Heart right ventricle (tissue), 16 donors: ENCODE results near the gene ARG2. TPM values are rescaled to one million over a fixed set of nuclear protein-coding genes. Genes with fewer than 3 reads are reported as not detected.

Source experiments
- ATAC-seq, 8 donors: fragments of 200-7000 bp; cut with Tn5 transposase; one replicate each; pipeline ENCODE4 v1.9.1; 2020; ENCODE audit warnings: mild to moderate bottlenecking in 8 of 8, moderate library complexity in 8 of 8, moderate number of reproducible peaks in 1 of 8
- DNase-seq, 2 donors: peaks; one replicate each; pipeline ENCODE4 v3.0.0-alpha.2; 2020
- H3K27ac ChIP-seq, 10 donors: fragments of 200-600 bp; sonication (generic) in 2 of 10; one replicate each; pipeline versions ENCODE4 v1.5.0 to v1.8.0; 2020 to 2022; ENCODE audit warnings: mild to moderate bottlenecking in 3 of 10
- H3K27me3 ChIP-seq, 7 donors: fragments of 200-600 bp; one replicate each; pipeline ENCODE4 v1.8.0; 2021 to 2022; ENCODE audit warnings: mild to moderate bottlenecking in 2 of 7
- H3K36me3 ChIP-seq, 9 donors: fragments of 200-600 bp; sonication (generic) in 1 of 9; one replicate each; pipeline versions ENCODE4 v1.5.0 to v1.8.0; 2020 to 2022; ENCODE audit warnings: mild to moderate bottlenecking in 2 of 9
- H3K4me1 ChIP-seq, 9 donors: fragments of 200-600 bp; sonication (generic) in 1 of 9; one replicate each; pipeline versions ENCODE4 v1.5.0 to v1.8.0; 2020 to 2022; ENCODE audit warnings: mild to moderate bottlenecking in 4 of 9
- H3K4me3 ChIP-seq, 10 donors: fragments of 200-600 bp; sonication (generic) in 2 of 10; one replicate each; pipeline versions ENCODE4 v1.5.0 to v1.8.0; 2020 to 2022; ENCODE audit warnings: mild to moderate bottlenecking in 7 of 10, moderate library complexity in 2 of 10
- H3K9me3 ChIP-seq, 11 donors: fragments of 200-600 bp in 10 of 11; sonication (generic) in 2 of 11; one replicate each; pipeline versions ENCODE4 v1.5.0 to v1.8.0; 2013 to 2022; ENCODE audit warnings: mild to moderate bottlenecking in 2 of 11, control low read depth in 1 of 11, moderate library complexity in 1 of 11
- WGBS, 2 donors: extraction: QIAGEN DNeasy Blood & Tissue Kit; methylation state at CpG; one replicate each; pipeline ENCODE4 v1.1.7; 2013; ENCODE audit warnings: inconsistent platforms in 1 of 2; 5-methylcytosine and 5-hydroxymethylcytosine counted together
- intact Hi-C, 10 donors: fragments of 100-400 bp; cut with DNase I; formaldehyde crosslinking; loops; one replicate each; pipeline versions ENCODE4 v1.11.1 to v1.14.2; 2022
- polyA plus RNA-seq, 2 donors: library from polyadenylated mRNA; stranded (reverse); fragments of 200-250 nt; gene quantifications; one replicate each; pipeline ENCODE4 v1.2.3, GENCODE V29; 2013
- total RNA-seq, 10 donors: library from RNA; stranded (reverse); fragmentation: NEBNext Ultra II Directional in 3 of 10; extraction: Animal tissue kit (Norgen Biotek cat#: 25700) in 3 of 10; gene quantifications; one replicate each; pipeline versions ENCODE4 v1.2.1 to v1.2.4, GENCODE V29; 2021 to 2023
- TF ChIP-seq, protein P1 (sequence below), 9 donors: fragments of 200-600 bp; sonication (generic) in 2 of 9; IDR thresholded peaks; one replicate each; pipeline versions ENCODE4 v1.5.0 to v1.8.0; 2021 to 2022; ENCODE audit warnings: antibody characterized with exemption in 9 of 9, mild to moderate bottlenecking in 5 of 9, moderate library complexity in 1 of 9
- donor health status: Arrhythmogenic right ventricular cardiomyopathy.
- donor health status: ischemic (EF 13 %, LVEDD 7.1; RV severe dilation, severe dysfunction).
- donor health status: healthy with polysubstance abuse.
- donor health status: DM: no; HTN: yes; CAD: no.
- donor health status: DM: no; HTN: no; CAD: no.
- donor health status: ischemic (EF 25% LVEDD 6.9; RV normal size, moderate dysfunction).
- donor health status: ischemic (EF 25% LVEDD 5.7; RV mildly dilated, moderate dysfunction).
- donor health status: healthy.
- donor health status: DM: yes; HTN: yes; CAD: no.
- donor health status: Ischemic cardiomyopathy.
- donor health status: ischemic (EF 35%, LVEDD 5.7; RV mildly dilated, moderate dysfunction).
- donor health status: nonischemic (EF 11% LVEDD 7.7; RV severe dilation, severe dysfunction).
- donor health status: DM: yes; HTN: yes; CAD: no.
- donor health status: PGD.
- donor health status: ischemic (EF 29% LVEDD 5.4; RV normal size, mild dysfunction).
- donor health status: nonischemic (EF 23%, LVEDD 6.1; RV moderate dilation, normal function).

Gene ARG2
- total and polyA plus RNA-seq, 12 donors = 0.22 to 42.4 (median 1.5) TPM

DNA sequence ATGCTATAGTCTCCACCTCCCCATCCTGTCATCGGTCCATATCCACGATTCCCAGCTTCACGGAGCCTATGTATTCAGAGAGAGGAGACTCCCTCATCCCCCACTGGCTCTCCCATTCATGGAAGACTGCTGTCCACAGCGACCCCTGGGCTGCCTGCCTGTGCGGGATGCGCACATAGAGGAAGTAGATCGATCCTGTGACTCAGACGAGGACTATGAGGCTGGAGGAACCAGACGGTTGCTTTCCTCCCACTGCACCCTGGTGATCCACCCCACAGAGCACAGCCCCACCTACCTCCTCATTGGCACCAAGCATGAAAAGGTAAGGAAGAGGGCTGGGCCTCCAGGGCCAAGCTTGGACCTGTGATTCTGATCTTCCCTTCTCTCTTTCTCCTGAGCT is 44.0 kb upstream of the ARG2 start:
- TF ChIP-seq, protein P1, sequence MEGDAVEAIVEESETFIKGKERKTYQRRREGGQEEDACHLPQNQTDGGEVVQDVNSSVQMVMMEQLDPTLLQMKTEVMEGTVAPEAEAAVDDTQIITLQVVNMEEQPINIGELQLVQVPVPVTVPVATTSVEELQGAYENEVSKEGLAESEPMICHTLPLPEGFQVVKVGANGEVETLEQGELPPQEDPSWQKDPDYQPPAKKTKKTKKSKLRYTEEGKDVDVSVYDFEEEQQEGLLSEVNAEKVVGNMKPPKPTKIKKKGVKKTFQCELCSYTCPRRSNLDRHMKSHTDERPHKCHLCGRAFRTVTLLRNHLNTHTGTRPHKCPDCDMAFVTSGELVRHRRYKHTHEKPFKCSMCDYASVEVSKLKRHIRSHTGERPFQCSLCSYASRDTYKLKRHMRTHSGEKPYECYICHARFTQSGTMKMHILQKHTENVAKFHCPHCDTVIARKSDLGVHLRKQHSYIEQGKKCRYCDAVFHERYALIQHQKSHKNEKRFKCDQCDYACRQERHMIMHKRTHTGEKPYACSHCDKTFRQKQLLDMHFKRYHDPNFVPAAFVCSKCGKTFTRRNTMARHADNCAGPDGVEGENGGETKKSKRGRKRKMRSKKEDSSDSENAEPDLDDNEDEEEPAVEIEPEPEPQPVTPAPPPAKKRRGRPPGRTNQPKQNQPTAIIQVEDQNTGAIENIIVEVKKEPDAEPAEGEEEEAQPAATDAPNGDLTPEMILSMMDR (IDR thresholded peaks at IDR 0.05) = no peak
- peaks cover 0 to 9% (median 0%) of the 10 kb centered on the region in 9 donors for H3K36me3 ChIP-seq
- WGBS, 2 donors = 79 to 80% methylated on average over 9 of the region's 9 CpGs
- H3K27me3 ChIP-seq = no peaks in the 10 kb centered on the region
- intact Hi-C loops = loop anchor here in 1 of 10 donors (10.0 kb wide), 1 partner anchor 51 kb away; no protein-coding TSS in a partner anchor
- no peak for DNase-seq
- H3K9me3 ChIP-seq = no peaks in the 10 kb centered on the region
- ATAC-seq = no peak
- no peak overlapping the region for H3K27ac ChIP-seq
- H3K4me1 ChIP-seq = no peaks in the 10 kb centered on the region
- H3K4me3 ChIP-seq = no peak overlapping the region

DNA sequence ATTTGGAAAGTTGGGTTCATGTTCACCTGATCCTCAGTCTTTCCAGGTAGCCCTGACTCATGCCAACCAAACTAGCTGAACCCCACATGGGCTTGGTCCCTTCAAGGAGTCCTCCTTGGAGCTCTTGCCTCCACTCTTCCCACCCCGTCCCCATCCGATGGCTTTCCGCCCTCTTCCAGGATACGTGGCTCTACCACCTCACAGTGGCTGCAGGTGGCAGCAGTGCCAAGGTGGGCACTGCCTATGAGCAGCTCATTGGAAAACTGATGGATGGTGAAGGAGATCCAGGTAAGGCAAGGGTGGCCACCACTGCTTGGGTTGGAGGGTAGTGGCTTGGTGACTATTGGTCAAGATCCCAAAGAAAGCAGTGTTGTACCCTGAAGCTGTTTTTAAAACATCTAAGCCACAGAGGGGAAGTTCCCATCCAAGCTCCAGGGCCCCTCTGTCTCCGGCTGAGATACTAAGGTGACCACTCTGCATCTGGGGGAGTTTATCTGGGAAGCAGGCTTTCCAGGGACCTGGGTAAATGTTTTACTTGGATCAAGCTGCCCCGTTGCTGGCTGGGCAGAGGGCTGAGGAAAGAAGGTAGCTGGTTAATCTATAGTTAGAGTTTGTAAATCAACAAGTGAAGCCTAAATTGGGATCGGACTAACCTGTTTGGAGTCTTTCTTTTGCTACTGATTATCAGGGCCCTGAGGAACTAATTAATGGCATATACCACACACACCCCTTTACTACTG is 43.3 kb upstream of the ARG2 start:
- Histone ChIP-seq H3K27ac (no peak overlapping the region), H3K4me3 (no peak overlapping the region), H3K27me3 (no peaks in the 10 kb centered on the region), H3K9me3 (no peaks in the 10 kb centered on the region), H3K36me3 (peaks cover 0 to 9% (median 0%) of the 10 kb centered on the region in 9 donors), H3K4me1 (no peaks in the 10 kb centered on the region)
- 93 to 94% methylated on average over 7 of the region's 7 CpGs for WGBS, 2 donors
- intact Hi-C loops = loop anchor here in 1 of 10 donors (10.0 kb wide), 1 partner anchor 52 kb away; no protein-coding TSS in a partner anchor
- TF ChIP-seq, protein P1 (IDR thresholded peaks at IDR 0.05) = no peak
- DNase-seq (no peak), ATAC-seq (no peak)

DNA sequence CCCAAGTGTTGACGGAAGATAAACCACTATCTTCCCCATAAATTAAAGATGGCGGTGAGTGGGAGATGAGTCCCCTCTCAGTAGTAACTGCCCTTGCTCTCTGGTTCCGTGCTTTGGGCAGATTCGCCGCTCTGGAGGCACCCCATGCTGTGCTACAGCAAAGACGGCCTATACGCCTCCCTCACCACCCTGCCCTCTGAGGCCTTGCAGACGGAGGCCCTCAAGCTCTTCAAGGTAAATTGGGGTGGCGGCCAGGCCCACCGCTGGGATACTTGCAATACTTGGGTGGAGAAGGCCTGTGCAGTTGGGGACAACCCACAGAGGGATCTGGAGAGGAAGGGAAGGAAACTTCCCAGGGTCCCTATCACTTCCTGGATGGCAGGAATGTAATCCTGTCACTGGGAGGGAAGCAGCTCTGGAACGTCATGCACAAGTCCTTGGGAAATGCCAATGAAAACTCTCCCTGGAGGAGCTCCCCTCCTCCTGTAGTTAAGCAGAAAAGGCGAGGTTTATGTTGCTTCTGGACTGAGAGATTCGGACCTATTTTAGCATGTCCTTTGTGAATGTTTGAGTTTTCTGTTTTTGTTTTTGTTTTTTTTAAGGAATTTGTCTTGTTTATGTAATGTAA is 42.4 kb upstream of the ARG2 start:
- Histone ChIP-seq H3K4me1 (no peaks in the 10 kb centered on the region), H3K4me3 (no peak overlapping the region), H3K27me3 (no peaks in the 10 kb centered on the region), H3K9me3 (no peaks in the 10 kb centered on the region), H3K27ac (no peak overlapping the region), H3K36me3 (peaks cover 0 to 9% (median 0%) of the 10 kb centered on the region in 9 donors)
- DNase-seq (no peak), ATAC-seq (no peak)
- 77 to 81% methylated on average over 13 of the region's 13 CpGs for WGBS, 2 donors
- intact Hi-C loops = loop anchor here in 1 of 10 donors (10.0 kb wide), 1 partner anchor 52 kb away; no protein-coding TSS in a partner anchor
- TF ChIP-seq, protein P1 (IDR thresholded peaks at IDR 0.05) = no peak

DNA sequence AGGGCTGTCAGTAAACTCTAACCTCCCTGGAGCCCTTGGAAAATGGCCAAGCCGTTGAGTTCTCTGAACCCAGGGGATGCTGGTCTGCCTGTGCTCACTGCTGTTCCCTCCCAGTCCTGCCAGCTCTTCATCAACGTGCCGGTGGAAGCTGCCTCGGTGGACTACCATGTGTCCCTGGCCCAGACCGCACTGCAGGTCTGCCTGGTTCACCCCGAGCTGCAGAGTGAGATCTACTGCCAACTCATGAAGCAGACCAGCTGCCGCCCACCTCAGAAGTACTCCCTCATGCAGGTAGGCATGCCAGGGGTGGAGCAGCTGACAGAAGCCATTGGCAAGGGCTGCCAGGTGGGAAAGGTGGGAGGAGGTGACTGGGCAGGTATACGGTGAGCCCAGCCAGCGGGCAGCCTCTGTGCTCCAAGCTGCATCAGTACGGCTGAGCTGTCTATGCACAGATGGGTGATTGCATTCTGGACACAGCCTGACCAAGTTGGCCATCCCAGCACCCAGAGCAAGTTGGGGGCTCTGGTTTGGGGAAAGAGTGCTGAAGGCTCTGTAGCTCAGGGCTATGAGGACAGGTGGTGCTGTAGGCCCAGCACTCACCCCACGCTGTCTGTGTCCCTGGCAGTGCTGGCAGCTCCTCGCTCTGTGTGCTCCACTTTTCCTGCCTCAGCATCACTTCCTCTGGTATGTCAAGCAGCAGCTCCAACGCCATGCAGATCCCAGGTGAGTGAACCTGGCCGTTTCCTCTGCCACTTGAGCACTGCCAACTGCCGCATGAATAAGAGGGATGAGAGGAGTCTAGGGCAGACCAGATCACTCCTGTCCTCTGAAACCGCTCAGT is 41.6 kb upstream of the ARG2 start:
- H3K27ac ChIP-seq = no peak overlapping the region
- 76 to 78% methylated on average over 16 of the region's 16 CpGs for WGBS, 2 donors
- no peaks in the 10 kb centered on the region for H3K27me3 ChIP-seq
- H3K4me3 ChIP-seq = no peak overlapping the region
- no peaks in the 10 kb centered on the region for H3K4me1 ChIP-seq
- H3K36me3 ChIP-seq = peaks cover 0 to 9% (median 0%) of the 10 kb centered on the region in 9 donors
- H3K9me3 ChIP-seq = no peaks in the 10 kb centered on the region
- intact Hi-C loops = loop anchor here in 1 of 10 donors (10.0 kb wide), 1 partner anchor 53 kb away; no protein-coding TSS in a partner anchor
- ATAC-seq (no peak), DNase-seq (no peak)
- TF ChIP-seq, protein P1 (IDR thresholded peaks at IDR 0.05) = no peak
